ENCODE results near the gene SERPINB1. TPM values are rescaled to one million over a fixed set of nuclear protein-coding genes. Genes with fewer than 3 reads are reported as not detected.
"Not testable (repeated sequence)": the region's sequence is repeated elsewhere in the genome, so short reads cannot be mapped to it uniquely, and the experiment has no call there.

Gene SERPINB1
- total RNA-seq, 1 donor from 2014 or later, result 7.2 TPM

DNA sequence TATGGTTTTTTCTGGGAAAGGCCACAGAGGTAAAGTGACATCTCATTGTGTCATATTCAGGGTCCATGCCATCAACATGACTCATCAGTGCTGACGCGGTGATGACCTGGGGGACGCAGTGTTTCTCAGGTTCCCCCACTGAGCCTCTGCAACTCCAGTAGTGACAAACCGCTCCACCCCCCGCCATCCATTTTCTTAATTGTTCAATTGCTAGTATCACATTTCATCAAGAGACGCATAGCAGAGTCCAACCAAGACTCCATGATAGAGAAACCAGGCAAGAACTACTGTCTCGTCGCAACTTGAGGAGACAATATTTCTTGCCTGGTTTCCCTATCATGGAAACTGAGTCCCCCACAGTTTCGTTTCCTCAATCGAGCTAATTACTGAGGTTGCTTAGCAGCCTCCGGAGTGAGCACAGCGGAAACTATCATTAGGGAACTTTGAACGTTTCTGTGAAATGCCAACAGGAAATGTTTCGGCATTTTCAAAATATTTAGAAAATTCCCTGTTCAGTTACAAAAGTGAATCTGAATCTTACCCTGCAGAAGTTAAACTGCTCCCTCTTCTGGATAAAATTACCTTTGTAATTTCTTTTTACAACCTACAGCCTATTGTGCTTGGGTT lies 12.2 kb upstream of the SERPINB1 start:
- Mint-ChIP-seq H3K9me3 (no peaks in the 10 kb centered on the region), H3K27ac (ENCODE audit: unreplicated experiment) (peak overlapping the region; percentile 99), H3K4me3 (peak overlapping the region; percentile 45), H3K27me3 (ENCODE audit: low read depth) (no peaks in the 10 kb centered on the region), H3K36me3 (ENCODE audit: low read depth) (no peaks in the 10 kb centered on the region), H3K4me1 (peaks cover 46% of the 10 kb centered on the region)
- DNase-seq (ENCODE audit: low read depth, low spot score), result no peak
- TF ChIP-seq CTCF (conservative IDR thresholded peaks at IDR 0.05), result peak; percentile 59

DNA sequence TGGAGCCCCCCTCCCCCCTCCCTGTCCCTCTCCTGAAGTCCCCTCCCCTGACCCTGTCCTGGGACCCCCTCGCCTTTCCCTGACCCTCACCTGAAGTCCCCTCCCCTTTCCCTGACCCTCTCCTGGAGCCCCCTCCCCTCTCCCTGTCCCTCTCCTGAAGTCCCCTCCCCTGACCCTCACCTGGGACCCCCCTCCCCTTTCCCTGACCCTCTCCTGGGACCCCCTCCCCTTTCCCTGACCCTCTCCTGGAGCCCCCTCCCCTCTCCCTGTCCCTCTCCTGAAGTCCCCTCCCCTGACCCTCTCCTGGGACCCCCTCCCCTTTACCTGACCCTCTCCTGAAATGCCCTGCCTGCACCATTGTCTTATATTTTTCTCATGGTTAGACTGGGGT lies 11.7 kb upstream of the SERPINB1 start:
- H3K36me3 Mint-ChIP-seq (ENCODE audit: low read depth); H3K27me3 Mint-ChIP-seq (ENCODE audit: low read depth); H3K4me3 Mint-ChIP-seq; H3K9me3 Mint-ChIP-seq; H3K27ac Mint-ChIP-seq (ENCODE audit: unreplicated experiment); DNase-seq (ENCODE audit: low read depth, low spot score): not testable (repeated sequence)
- peaks cover 41% of the 10 kb centered on the region for H3K4me1 Mint-ChIP-seq

- no peak for DNase-seq (ENCODE audit: low read depth, low spot score)
- H3K9me3 Mint-ChIP-seq, result no peaks in the 10 kb centered on the region
- H3K4me3 Mint-ChIP-seq, result no peak overlapping the region
- no peaks in the 10 kb centered on the region for H3K36me3 Mint-ChIP-seq (ENCODE audit: low read depth)
- no peak for TF ChIP-seq CTCF (conservative IDR thresholded peaks at IDR 0.05)
- no peaks in the 10 kb centered on the region for H3K27me3 Mint-ChIP-seq (ENCODE audit: low read depth)
- H3K4me1 Mint-ChIP-seq, result peaks cover 38% of the 10 kb centered on the region
- no peak overlapping the region for H3K27ac Mint-ChIP-seq (ENCODE audit: unreplicated experiment)
Measured at GRCh38 chr6:2852921-2853322, 11.3 kb upstream of the SERPINB1 start.

DNA sequence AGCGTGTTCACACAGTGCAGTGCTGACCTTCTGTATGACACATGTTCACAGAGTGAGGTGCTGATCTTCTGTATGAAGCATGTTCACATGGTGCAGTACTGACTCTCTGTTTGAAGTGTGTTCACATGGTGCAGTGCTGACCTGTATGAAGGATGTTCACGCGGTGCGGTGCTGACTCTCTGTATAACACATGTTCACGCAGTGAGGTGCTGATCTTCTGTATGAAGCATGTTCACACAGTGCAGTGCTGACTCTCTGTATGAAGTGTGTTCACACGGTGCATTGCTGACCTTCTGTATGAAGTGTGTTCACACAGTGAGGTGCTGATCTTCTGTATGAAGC lies 10.8 kb upstream of the SERPINB1 start:
- H3K27me3 Mint-ChIP-seq (ENCODE audit: low read depth), result no peaks in the 10 kb centered on the region
- H3K4me3 Mint-ChIP-seq, result no peak overlapping the region
- TF ChIP-seq CTCF (conservative IDR thresholded peaks at IDR 0.05), result no peak
- peaks cover 34% of the 10 kb centered on the region for H3K4me1 Mint-ChIP-seq
- no peaks in the 10 kb centered on the region for H3K9me3 Mint-ChIP-seq
- H3K36me3 Mint-ChIP-seq (ENCODE audit: low read depth), result no peaks in the 10 kb centered on the region
- H3K27ac Mint-ChIP-seq (ENCODE audit: unreplicated experiment), result no peak overlapping the region
- DNase-seq (ENCODE audit: low read depth, low spot score), result no peak

GRCh38 chr6:2851727-2852513 lies 10.3 kb upstream of the SERPINB1 start:
- TF ChIP-seq CTCF (conservative IDR thresholded peaks at IDR 0.05), result no peak
- Mint-ChIP-seq H3K4me3 (no peak overlapping the region), H3K27ac (ENCODE audit: unreplicated experiment) (no peak overlapping the region), H3K9me3 (no peaks in the 10 kb centered on the region), H3K4me1 (peaks cover 31% of the 10 kb centered on the region), H3K36me3 (ENCODE audit: low read depth) (no peaks in the 10 kb centered on the region), H3K27me3 (ENCODE audit: low read depth) (no peaks in the 10 kb centered on the region)
- DNase-seq (ENCODE audit: low read depth, low spot score), result no peak

DNA sequence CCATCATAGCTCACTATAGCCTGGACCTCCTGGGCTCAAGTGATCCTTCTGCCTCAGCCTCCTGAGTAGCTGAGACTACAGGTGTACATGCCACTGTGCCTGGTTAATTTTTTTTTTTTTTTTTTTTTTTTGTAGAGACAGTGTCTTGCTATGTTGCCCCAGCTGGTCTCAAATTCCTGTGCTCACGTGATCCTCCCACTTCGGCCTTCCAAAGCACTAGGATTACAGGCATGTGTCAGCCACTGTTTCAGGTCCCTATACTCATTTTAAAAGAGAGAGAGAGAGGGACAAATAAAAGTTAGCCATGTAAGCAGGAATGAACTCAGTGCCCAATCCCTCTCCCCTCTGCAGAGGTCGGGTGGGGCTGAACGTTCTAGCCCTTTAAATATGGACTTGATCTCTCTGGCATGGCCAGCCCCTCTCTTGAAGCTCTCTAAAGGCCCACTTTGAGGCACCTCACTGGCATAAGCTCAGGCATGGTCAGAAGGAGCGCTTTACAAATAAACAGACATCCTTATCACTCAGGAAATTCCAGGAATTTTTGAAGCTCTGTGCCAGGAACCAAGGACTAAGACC lies 9.0 kb upstream of the SERPINB1 start:
- no peak for DNase-seq (ENCODE audit: low read depth, low spot score)
- TF ChIP-seq CTCF (conservative IDR thresholded peaks at IDR 0.05), result no peak
- H3K27ac Mint-ChIP-seq (ENCODE audit: unreplicated experiment), result no peak overlapping the region
- H3K9me3 Mint-ChIP-seq, result no peaks in the 10 kb centered on the region
- no peaks in the 10 kb centered on the region for H3K27me3 Mint-ChIP-seq (ENCODE audit: low read depth)
- H3K4me3 Mint-ChIP-seq, result no peak overlapping the region
- H3K36me3 Mint-ChIP-seq (ENCODE audit: low read depth), result no peaks in the 10 kb centered on the region
- peaks cover 32% of the 10 kb centered on the region for H3K4me1 Mint-ChIP-seq

Measured in neural crest cell (in vitro differentiated cells).